Lung (tissue), 12 donors: ENCODE results near the gene NOL7. TPM values are rescaled to one million over a fixed set of nuclear protein-coding genes. Genes with fewer than 3 reads are reported as not detected.

Source experiments
- ATAC-seq: fragments of 200-7000 bp; cut with Tn5 transposase; one replicate; pipeline ENCODE4 v1.9.1; 2020; ENCODE audit warnings: moderate number of reproducible peaks; ENCODE audit not compliant: insufficient read depth, low FRiP score
- DNase-seq, 3 donors: peaks; one replicate each; pipeline ENCODE4 v3.0.0-alpha.2; 2013 to 2017
- H3K27ac ChIP-seq, 2 donors: one replicate each; pipeline ENCODE4 v1.5.1; 2013; ENCODE audit warnings: mild to moderate bottlenecking in 2 of 2, moderate library complexity in 2 of 2, control low read depth in 1 of 2, inconsistent platforms in 1 of 2, low read depth in 1 of 2, low read length in 1 of 2
- H3K27me3 ChIP-seq, 3 donors: one replicate each; pipeline ENCODE4 v1.5.1; 2013; ENCODE audit warnings: low read length in 2 of 3; ENCODE audit not compliant: control insufficient read depth in 3 of 3, insufficient read depth in 3 of 3
- H3K36me3 ChIP-seq, 4 donors: one replicate each; pipeline ENCODE4 v1.5.1; 2013; ENCODE audit warnings: low read length in 4 of 4, mild to moderate bottlenecking in 1 of 4, moderate library complexity in 1 of 4; ENCODE audit not compliant: control insufficient read depth in 4 of 4, insufficient read depth in 4 of 4
- H3K4me1 ChIP-seq, 5 donors: one replicate each; pipeline ENCODE4 v1.5.1; 2013; ENCODE audit warnings: low read length in 5 of 5, mild to moderate bottlenecking in 2 of 5, moderate library complexity in 1 of 5; ENCODE audit not compliant: control insufficient read depth in 5 of 5, insufficient read depth in 5 of 5
- H3K4me3 ChIP-seq: one replicate; pipeline ENCODE4 v1.5.1; 2013; ENCODE audit warnings: mild to moderate bottlenecking, control low read depth, moderate library complexity
- H3K9ac ChIP-seq, 2 donors: one replicate each; pipeline ENCODE4 v1.5.1; 2013; ENCODE audit warnings: low read length in 2 of 2, control low read depth in 1 of 2; ENCODE audit not compliant: insufficient read depth in 1 of 2
- H3K9me3 ChIP-seq, 4 donors: one replicate each; pipeline ENCODE4 v1.5.1; 2013; ENCODE audit warnings: low read length in 3 of 4, mild to moderate bottlenecking in 1 of 4, moderate library complexity in 1 of 4; ENCODE audit not compliant: control insufficient read depth in 4 of 4, insufficient read depth in 3 of 4
- WGBS, 2 donors: extraction: QIAGEN DNeasy Blood & Tissue Kit; methylation state at CpG; one replicate each; pipeline ENCODE4 v1.1.7; 2013; 5-methylcytosine and 5-hydroxymethylcytosine counted together
- polyA plus RNA-seq, 2 donors: library from polyadenylated mRNA; stranded (reverse); fragments of 200-250 nt; gene quantifications; one replicate each; pipeline ENCODE4 v1.2.1, GENCODE V29; 2013
- total RNA-seq, 2 donors: library from RNA; depleted of rRNA in 1 of 2; stranded (reverse); fragments of >200 nt in 1 of 2; gene quantifications; one replicate each; pipeline ENCODE4 v1.2.1, GENCODE V29; 2014 to 2021
- TF ChIP-seq, protein P1 (sequence below): IDR thresholded peaks from 2 replicates; pipeline ENCODE4 v1.5.1; 2012; ENCODE audit warnings: mild to moderate bottlenecking; ENCODE audit errors: control extremely low read depth, extremely low read depth
- donor health status: control.
- donor health status: control.
- donor health status: Bipolar disorder and iron deficiency.
- donor health status: healthy.
- donor health status: DM: yes; HTN: yes; CAD: no.

NOL7 gene
- total and polyA plus RNA-seq, 4 donors = 48.0 to 75.8 (median 57.5) TPM

DNA sequence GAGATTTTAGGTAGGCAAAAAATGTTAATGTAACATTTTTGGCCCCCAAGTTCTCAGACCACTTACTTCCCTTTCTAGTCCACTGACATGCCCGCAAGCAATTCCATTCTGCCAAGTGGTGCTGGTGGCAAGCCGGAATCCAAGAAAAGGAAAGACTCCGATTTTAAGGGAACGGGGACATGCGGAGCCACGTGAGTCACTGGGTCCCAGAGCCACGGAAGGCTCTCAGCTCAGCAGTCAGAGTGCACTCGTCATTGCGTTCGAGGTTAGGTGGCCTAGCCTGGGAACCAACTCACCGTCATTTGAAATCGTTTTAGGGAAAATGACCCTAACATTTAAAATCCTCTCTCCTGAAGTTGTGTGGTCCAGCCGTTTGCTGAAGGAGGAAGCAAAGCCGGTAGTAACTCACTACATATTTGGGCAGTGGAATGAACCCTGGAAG, 41.4 kb upstream of the NOL7 start:
- Histone ChIP-seq H3K27ac (peak overlapping the region; percentile 76 to 99), H3K36me3 (no peaks in the 10 kb centered on the region), H3K9me3 (no peaks in the 10 kb centered on the region), H3K9ac (peak overlapping the region; percentile 47 to 59), H3K4me1 (peaks cover 0 to 7% (median 4%) of the 10 kb centered on the region in 5 donors), H3K27me3 (peaks cover 0 to 3% (median 0%) of the 10 kb centered on the region in 3 donors), H3K4me3 (peak overlapping the region; percentile 49)
- ATAC-seq = no peak
- WGBS, 2 donors = 3 to 4% methylated on average over 14 of the region's 14 CpGs
- DNase-seq = peak; percentile 46 to 54 (median 48)
- TF ChIP-seq, protein P1, sequence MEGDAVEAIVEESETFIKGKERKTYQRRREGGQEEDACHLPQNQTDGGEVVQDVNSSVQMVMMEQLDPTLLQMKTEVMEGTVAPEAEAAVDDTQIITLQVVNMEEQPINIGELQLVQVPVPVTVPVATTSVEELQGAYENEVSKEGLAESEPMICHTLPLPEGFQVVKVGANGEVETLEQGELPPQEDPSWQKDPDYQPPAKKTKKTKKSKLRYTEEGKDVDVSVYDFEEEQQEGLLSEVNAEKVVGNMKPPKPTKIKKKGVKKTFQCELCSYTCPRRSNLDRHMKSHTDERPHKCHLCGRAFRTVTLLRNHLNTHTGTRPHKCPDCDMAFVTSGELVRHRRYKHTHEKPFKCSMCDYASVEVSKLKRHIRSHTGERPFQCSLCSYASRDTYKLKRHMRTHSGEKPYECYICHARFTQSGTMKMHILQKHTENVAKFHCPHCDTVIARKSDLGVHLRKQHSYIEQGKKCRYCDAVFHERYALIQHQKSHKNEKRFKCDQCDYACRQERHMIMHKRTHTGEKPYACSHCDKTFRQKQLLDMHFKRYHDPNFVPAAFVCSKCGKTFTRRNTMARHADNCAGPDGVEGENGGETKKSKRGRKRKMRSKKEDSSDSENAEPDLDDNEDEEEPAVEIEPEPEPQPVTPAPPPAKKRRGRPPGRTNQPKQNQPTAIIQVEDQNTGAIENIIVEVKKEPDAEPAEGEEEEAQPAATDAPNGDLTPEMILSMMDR = no peak

DNA sequence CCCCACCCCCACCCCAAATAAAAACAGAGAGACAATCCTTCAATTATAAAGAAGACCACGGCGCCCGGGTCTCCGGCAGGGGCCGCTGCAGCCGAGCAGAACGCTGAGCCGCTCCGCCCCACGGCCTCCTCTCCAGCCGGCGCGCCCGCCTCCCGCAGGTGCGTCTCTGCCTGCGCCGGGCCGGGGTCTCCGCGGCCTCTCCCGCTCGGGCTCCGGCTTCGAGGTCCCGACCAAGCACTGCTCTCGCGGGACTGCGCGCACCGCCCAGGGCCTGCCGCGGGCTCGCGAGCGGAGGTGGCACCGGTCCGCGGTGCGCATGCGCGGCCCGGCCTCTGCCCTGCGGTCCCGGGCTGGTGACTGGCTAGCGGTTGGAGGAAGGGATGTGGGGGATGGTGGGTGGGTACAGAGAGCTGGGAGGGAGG, 41.0 kb upstream of the NOL7 start:
- TF ChIP-seq, protein P1 = peak; percentile 31
- Histone ChIP-seq H3K27me3 (peaks cover 0 to 3% (median 0%) of the 10 kb centered on the region in 3 donors), H3K9me3 (no peaks in the 10 kb centered on the region), H3K4me3 (peak overlapping the region; percentile 67), H3K27ac (peak overlapping the region; percentile 95 to 99), H3K4me1 (peaks cover 0 to 10% (median 4%) of the 10 kb centered on the region in 5 donors), H3K36me3 (no peaks in the 10 kb centered on the region), H3K9ac (no peak overlapping the region)
- 0 to 1% methylated on average over 44 to 46 of the region's 46 CpGs for WGBS, 2 donors
- peak; percentile 95 to 98 (median 95) for DNase-seq
- ATAC-seq = peak; percentile 95

DNA sequence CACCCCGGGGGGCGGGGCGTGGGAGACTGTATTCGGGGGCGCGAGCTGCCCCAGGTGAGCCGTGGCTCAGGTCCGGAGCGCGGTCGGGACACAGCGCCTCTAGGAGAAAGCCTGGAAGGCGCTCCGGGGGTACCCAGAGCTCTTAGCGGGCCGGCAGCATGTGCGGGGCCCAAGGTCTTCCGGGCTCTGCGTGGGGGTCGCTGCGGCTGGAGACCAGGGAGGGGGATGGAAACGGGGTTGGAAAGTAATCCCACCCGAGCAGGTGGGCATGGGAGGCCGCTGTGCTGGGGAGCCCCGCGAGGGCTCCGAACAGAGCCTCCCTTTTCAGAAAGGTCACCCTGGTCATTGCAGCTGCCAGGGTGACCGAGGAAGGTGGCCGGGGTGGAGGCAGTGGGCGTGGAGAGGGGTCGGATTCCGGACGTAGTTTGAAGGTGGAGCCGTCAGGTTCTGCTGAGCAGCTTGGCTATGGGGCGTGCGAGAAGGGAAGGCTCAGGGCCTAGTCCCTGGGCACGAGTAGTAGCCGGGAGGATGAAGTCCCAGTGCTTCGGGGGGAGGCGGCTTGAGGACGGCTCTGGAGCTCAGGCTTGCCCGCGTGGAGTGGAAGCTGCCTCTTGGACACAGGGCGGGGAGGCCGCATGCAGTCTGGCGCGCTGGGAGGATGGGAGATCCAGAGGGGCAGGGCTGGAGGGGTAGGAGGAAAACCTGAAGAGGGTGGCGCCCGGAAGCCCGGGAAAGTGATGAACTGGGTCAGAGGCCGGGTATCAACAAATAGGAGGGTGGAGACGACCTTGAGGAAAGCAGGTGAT, 40.4 kb upstream of the NOL7 start, which contains the start of gene SIRT5:
Gene SIRT5 (plus strand): TSS at position 31 of the 806 bp plus-strand sequence. CDS start 9,510 bp downstream, outside the sequence.
- H3K27ac ChIP-seq = peak within 1 kb of the TSS; percentile 95 to 99
- peak within 1 kb of the TSS; percentile 67 for H3K4me3 ChIP-seq
- peaks cover 0 to 10% (median 4%) of the 10 kb centered on the region in 5 donors for H3K4me1 ChIP-seq
- no peaks in the 10 kb centered on the region for H3K27me3 ChIP-seq
- peak; percentile 78 to 83 (median 79) for DNase-seq
- peak within 1 kb of the TSS; percentile 48 to 59 for H3K9ac ChIP-seq
- TF ChIP-seq, protein P1 = no peak
- WGBS, 2 donors = 0 to 1% methylated on average over 51 to 52 of the region's 52 CpGs
- H3K36me3 ChIP-seq = no peaks in the 10 kb centered on the region
- ATAC-seq = peak; percentile 73
- H3K9me3 ChIP-seq = no peaks in the 10 kb centered on the region
